RWPE1 (cell line): ENCODE data around the gene KIFAP3.
"Not testable (repeated sequence)": the region's sequence is repeated elsewhere in the genome, so short reads cannot be mapped to it uniquely, and the experiment has no call there.

Experiments
- CTCF ChIA-PET: fragments of 350-600 bp; sonication (Branson Sonifier 250); formaldehyde crosslinking; extraction: SDS; loops from one replicate; lab custom pipeline; 2021; lab: Yijun Ruan, JAX
- POLR2A ChIA-PET: fragments of 400-600 bp; formaldehyde crosslinking; extraction: SDS; loops from one replicate; lab custom pipeline; 2020; ENCODE audit warnings: antibody characterized with exemption; ENCODE audit not compliant: low non-redundant PET; lab: Yijun Ruan, JAX
- DNase-seq: peaks from one replicate; pipeline ENCODE4 v3.0.0; 2012; ENCODE audit warnings: low spot score
- H3K27ac ChIP-seq: fragments of 450-650 bp; 2 replicates; pipeline ENCODE4 v1.5.1; 2017
- CTCF ChIP-seq: fragments of 450-650 bp; conservative IDR thresholded peaks from 2 replicates; pipeline ENCODE4 v1.5.1; 2017; ENCODE audit warnings: low read depth, mild to moderate bottlenecking

Gene KIFAP3

GRCh38 chr1:169924063-169924462 is 150.4 kb downstream of the KIFAP3 start:
- TF ChIP-seq CTCF: no peak
- DNase-seq: no peak
- CTCF ChIA-PET: interaction anchor here (0.7 kb wide), 1 partner anchor 1035 kb away, joined by 3 read pairs; no protein-coding TSS in a partner anchor
- no peak overlapping the region for H3K27ac ChIP-seq
- POLR2A ChIA-PET: no interaction called here

GRCh38 chr1:169921080-169921479 is 153.4 kb downstream of the KIFAP3 start:
- ChIA-PET CTCF (interaction anchor here (0.6 kb wide), 1 partner anchor 531 kb away, joined by 3 read pairs; no protein-coding TSS in a partner anchor), POLR2A (no interaction called here)
- H3K27ac ChIP-seq: no peak overlapping the region
- TF ChIP-seq CTCF: no peak
- DNase-seq: no peak

- POLR2A ChIA-PET: no interaction called here
- no peak for DNase-seq
- no peak overlapping the region for H3K27ac ChIP-seq
- CTCF ChIA-PET: interaction anchor here (0.6 to 0.7 kb wide), 2 partner anchors 91 to 822 kb away, joined by 3 to 4 read pairs; no protein-coding TSS in a partner anchor
- no peak for TF ChIP-seq CTCF
These were observed 155.6 kb downstream of the KIFAP3 start for GRCh38 chr1:169918927-169919326.

GRCh38 chr1:169918220-169918619 is 156.3 kb downstream of the KIFAP3 start:
- H3K27ac ChIP-seq, DNase-seq, POLR2A ChIA-PET: not testable (repeated sequence)
- CTCF ChIA-PET: interaction anchor here (0.7 kb wide), 1 partner anchor 92 kb away, joined by 4 read pairs; no protein-coding TSS in a partner anchor

GRCh38 chr1:169915150-169915549 is 159.3 kb downstream of the KIFAP3 start:
- ChIA-PET POLR2A (no interaction called here), CTCF (interaction anchor here (0.6 kb wide), 1 partner anchor 21 kb away, joined by 3 read pairs; the partner anchor contains the start of gene SCYL3)
- no peak for TF ChIP-seq CTCF
- H3K27ac ChIP-seq: peak overlapping the region; percentile 54; the same call in 1 of the 2 replicates
- DNase-seq: no peak

GRCh38 chr1:169914531-169914930 is 160.0 kb downstream of the KIFAP3 start:
- POLR2A ChIA-PET: no interaction called here
- DNase-seq: peak; percentile 36
- CTCF ChIA-PET: no interaction called here

More at GRCh38 chr1:169914531-169914930, 160.0 kb downstream of the KIFAP3 start:
- TF ChIP-seq CTCF: no peak
- H3K27ac ChIP-seq: peak overlapping the region; percentile 54; the same call in 1 of the 2 replicates
